GM13977 (cell line): Measurements from ENCODE around the gene UROC1.

Source experiments
- DNase-seq: peaks from one replicate; pipeline ENCODE4 v3.0.0; 2012; ENCODE audit warnings: low spot score
- CTCF ChIP-seq: IDR thresholded peaks from 2 replicates; pipeline ENCODE4 v1.5.1; 2012; ENCODE audit warnings: mild to moderate bottlenecking, control low read depth; ENCODE audit not compliant: insufficient read depth; ENCODE audit errors: extremely low read depth, missing control alignments
- in situ Hi-C: fragments of 300-500 bp; cut with MboI; formaldehyde crosslinking; loops from one replicate; pipeline ENCODE4 v1.12.0; 2022; ENCODE audit warnings: low sequenced_read_pairs, low pct_unique_long_range_greater_than_20kb, mixed read lengths, inconsistent platforms; ENCODE audit not compliant: unreplicated experiment

UROC1 gene

DNA sequence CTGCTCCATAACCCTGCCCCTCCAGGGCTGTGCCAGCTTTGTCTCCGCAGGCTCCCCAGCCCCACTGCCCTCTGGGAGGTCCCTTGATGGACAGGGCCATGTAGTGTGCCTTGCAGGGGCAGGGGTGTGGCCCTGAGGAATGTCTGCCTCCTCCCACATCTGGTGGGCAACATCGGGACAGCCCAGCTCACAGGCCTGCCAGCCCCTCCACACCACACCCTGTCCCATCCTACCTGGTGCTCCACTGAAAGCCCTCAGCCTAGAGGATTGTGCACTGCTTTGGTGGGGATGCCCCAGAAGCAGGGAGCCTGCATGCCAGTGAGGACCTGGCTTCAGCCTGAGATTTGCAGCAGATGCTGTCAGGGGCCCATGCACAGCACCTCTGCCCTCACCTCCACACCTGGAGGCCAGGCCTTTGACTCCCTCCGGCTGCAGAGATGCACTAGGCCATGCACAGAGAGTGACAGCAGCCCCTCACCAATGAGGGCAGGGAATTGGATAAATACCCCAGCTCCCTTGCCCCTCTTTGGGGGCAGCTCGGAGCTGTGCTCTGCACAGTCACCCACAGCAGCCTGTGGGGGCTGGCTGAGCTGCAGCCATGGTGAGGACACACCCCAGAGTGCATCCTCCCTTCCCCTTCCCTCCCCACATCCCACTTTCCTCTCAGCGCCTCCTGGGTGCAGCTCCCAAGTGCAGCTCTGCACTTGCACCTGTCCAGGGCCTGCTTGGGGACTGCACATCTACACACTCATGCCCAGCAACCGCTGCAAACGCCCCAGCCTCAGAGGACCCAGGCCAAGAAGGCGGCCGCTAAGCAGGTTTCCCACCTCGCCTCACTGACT lies 38.4 kb upstream of the UROC1 start:
- no peak for DNase-seq
- in situ Hi-C loops, result no loop called here
- TF ChIP-seq CTCF, result no peak

- no peak for DNase-seq
- in situ Hi-C loops, result no loop called here
- no peak for TF ChIP-seq CTCF
Observed at GRCh38 chr3:126554560-126555525, 37.3 kb upstream of the UROC1 start.

- DNase-seq, result no peak
- no peak for TF ChIP-seq CTCF
- in situ Hi-C loops, result no loop called here
Observed at GRCh38 chr3:126553284-126554084, 35.9 kb upstream of the UROC1 start.

- TF ChIP-seq CTCF, result no peak
- no peak for DNase-seq
- in situ Hi-C loops, result no loop called here
Observed at GRCh38 chr3:126552688-126553283, 35.2 kb upstream of the UROC1 start.

DNA sequence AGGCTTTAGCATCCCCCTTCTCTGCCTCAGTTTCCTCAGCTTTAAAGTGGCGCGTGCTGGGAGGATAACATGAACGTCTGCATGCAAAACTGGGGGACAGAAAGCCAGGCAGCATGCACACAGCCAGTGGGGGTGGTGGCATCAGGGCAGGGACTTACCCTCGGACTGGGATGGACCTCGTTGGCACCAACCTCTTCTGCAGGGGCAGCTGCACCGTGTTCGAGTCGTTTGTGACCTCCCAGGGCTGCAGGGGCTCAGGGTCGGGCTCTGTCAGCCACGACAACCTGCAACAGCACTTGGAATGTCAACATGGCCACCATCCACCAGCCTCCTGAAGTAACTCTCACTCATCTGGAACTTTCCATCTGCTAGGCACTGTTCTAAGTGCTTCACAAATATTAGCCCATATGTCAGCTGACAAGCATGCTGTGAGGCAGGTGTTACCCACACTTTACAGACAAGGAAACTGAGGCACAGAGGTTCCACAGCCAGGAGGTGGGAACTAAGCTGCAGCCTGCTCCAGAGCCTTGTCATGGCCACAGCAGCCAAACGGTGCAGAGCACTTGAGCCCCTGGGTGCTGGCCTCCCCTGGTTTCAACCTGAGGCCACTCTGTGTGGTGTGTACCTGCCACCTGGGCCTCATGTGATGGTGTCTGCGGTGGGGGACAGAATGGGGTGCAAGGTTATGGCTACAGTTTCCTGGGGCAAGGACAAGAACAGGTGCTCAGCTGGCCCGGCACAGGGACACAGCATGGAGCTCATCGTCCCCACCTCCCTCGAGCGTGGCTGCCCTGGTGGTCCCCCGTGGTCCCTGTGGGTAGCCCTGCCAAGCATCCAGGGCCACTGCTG lies 34.5 kb upstream of the UROC1 start:
- no peak for DNase-seq
- in situ Hi-C loops, result no loop called here
- TF ChIP-seq CTCF, result no peak
